CD4-positive, alpha-beta T cell treated with Interleukin-21 for 1 hour (primary cell): ENCODE measurements around the gene SALL2.

ENCODE experiments used
- DNase-seq: peaks from one replicate; pipeline ENCODE4 v3.0.0-alpha.2; 2020

The SALL2 gene

DNA sequence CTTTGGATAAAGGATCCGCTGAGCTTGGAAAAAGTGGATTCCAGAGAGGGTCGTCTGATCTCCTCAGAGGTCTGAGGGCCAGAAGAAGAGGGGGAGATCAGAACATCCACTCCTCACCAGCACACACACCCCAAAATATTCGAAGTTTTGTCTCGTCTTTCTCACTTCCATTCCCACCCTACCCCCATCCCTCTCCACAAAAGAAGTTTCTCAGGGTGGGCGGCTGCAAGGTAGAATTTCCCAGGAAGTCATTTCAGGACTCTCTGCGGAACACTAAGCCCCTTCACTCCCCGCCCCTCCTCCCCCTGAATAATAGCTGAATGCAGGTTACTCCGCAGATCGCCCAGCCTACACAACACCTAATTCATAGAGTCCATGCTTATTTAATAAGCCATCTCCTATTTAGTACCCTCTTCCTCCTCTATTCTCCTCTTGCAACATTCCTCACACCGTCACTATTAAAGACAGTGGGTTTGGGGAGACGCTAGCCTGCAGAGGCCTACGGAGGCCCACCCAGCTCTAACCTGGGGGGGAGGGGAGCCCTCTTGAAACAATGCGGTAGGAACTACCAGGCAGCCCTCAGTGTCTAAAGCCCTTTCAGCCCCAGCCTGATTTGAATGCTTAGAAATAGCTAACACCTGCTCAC, 649 bp upstream of the SALL2 start:
- DNase-seq = no peak

DNA sequence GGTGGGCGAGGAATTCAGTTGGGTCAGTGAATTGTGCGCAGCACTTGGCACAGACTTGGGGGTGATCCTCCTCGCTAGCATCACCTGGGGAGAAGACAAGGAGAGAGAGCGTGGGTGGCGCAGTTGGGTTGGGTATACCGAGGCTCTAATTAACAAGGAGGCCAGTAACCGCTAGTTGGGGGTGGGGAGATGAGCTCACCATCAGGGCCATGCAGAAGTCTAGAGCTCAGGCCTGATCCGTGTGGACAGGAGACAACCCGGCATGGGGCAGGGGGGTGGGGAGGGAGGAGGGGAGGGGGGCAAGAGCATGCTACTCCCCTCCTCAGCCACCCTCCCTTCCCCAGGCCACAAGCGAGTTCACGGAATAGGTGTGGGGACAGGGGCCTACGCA, 580 bp downstream of the SALL2 start:
- DNase-seq = no peak

DNA sequence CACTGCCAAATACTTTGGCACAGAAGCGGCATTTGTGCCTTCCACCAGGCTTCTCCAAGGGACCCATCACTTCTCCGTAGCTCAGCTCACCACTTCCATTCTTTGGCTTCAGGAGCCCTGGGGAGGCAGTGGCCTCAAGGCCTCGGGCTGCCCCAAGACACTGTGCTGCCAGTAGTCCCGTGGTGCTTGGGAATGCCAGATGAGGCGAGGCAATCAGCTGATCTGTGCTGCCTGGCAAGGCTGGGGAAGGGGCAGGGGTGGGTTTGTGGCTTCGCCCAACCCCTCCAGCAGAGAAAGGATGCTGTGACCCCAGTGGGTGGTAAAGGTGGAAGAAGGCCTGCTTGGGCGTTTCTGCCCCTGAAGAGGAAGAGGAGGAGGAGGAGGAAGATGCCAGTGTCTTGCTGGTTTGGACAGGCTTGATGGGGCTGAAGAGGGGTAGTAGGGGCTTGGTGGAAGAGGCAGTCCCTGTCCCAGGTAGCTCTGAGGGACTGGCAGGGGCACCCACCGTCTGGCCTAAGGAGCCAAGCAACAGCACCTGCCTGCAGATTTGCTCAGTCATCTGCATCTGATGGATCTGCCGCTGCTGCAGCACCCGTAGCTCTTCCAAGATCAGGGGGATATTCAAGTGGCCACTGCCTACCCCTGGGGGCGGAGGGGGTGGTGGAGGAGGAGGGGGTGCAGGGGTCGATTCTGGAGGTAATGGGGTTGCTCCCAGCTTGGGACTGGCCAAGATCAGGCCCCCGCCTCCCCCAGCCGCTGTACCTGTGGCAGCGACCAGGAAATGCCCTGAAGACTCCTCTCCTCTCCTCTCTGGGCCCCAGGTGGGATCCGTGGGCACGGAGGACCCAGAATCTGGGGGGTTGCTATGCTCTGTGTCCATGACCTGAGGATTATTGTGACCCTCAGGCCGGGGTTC, 1.3 kb downstream of the SALL2 start:
- no peak for DNase-seq

GRCh38 chr14:21523203-21523602, 2.9 kb downstream of the SALL2 start:
- no peak for DNase-seq

- DNase-seq = no peak
Measured at GRCh38 chr14:21521501-21521900, 4.6 kb downstream of the SALL2 start.

DNA sequence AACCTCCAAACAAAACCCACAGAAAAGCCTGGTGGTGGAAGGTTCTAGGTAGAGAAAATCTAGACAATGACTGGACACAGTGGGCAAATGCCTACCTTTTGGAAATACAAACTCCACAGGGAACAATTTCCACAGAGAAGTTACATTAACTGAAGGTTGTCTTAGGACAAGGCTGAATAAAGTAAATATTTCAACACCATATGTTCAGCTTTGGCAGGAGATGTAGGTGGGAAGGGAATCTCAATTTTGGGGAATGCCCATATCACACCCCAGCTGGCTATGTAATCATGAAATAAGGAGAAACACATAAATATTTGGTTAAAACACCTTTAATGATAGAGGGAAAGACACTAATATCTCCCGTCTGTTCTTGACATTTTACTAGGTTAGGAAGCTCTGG, 5.4 kb downstream of the SALL2 start:
- no peak for DNase-seq

DNA sequence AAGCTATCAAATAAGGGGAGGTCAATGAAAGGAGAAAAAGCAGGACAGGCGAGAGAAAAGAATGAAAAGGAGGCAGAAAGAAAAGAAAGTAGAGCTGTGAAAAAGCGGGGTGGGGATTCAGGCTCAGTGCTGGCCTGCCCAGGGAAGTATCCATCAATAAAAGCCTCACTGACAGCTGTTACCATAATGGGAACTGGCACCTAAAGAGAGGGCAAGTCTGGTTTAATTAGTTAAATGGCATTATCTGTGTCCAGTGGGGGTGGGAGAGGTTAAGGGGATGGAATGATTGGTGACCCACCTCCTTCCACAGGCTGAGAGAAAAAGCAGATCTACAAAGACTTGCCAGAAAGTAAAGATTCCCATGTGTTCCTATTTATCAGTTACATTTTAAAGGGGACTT, 7.4 kb downstream of the SALL2 start:
- DNase-seq = no peak

DNA sequence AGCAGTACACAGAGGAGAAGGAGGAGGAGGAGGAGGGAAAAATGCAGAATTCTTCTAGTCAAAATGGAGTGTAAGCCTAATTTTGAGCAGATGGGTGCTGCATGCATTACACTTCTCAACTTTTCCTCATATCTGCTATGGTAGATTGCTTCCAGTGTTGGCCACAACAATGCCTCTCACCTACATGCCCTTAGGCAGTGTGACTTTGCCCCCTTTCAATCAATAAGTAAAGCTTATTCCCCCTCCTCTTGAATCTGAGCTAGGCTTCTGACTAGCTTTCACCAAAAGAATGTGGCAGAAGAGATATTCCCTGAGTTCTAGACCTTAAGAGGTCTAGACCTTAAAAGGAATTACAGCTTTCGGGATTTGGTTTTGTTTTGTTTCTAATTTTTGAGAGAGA, 11.8 kb downstream of the SALL2 start:
- DNase-seq = no peak

DNA sequence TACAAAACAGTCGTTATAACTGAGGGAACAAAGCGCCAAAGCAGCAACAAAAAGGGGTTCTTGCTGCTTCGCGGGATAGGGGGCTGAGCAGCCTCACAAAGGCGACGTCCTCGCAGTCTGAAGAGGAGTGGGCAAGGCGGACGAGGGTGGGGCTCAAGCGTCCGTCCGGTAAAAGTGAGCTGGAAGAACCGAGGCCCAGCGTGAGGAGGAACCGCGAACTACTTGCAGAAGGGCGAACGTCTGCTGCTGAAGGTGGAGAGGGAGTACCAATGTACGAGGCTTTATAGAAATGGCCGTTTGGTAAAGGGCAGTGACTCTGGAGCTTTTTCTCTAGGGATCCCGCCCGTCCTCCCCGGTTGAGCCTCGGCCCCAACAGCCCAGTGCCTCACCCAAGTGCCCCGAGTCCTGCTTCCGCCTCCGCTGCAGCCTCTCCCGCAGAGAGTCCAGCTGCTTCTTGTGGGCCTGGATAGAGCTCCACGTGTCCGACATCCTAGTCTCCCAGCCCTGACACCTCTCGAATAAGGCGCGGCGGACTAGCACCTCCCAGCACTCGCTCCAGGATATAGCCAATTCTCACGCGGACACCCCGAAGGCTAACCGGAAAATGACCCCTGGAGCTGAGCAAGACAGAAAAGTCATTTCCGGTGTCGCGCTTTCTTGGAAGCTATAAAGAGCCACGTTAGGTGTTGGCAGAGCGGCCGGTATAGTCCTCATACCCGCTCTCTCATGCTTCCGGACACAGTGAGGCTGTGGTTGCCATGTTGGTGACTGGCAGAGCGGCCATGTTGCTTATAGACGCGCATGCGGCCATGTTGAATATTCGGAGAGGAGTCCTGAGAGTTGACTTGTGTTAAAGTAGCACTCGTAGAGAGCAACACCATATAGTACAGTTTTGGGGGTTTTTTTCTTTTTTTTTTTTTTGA, 15.2 kb downstream of the SALL2 start, which contains the start of gene METTL3:
TSS of gene METTL3 (minus strand) at position 606 of the 923 bp plus-strand sequence. CDS start at position 489, 117 bp downstream.
- DNase-seq = peak; percentile 97

DNA sequence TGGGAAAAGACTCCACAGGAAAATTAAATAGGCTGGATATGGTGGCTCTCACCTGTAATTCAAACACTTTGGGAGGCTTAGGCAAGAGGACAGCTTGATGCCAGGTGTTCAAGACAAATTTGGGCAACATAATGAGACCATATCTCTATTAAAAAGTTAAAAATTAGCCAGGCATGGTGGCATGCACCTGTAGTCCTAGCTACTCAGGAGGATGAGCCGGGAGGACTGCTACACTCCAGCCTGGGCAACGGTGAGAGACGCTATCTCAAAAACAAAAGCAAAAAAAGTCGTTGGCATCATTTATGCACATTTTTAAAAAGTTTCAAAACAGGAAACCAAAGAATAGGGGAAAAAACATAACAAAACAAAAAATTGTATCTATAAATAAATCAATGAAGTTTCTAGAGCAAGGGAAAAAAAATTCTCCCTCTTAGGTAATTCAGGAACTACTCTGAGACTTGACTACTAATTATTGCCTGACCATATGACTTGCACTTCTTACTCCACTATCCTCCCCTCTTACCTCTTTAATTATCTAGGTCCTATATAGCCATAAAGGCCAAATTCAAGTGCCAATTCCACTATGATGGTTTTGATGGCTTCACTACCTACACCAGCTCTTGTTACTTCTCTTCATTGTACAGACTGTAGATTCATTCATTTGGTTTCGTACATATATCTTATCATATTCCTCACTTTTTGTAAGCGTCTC, 16.6 kb downstream of the SALL2 start:
- peak; percentile 18 for DNase-seq

DNA sequence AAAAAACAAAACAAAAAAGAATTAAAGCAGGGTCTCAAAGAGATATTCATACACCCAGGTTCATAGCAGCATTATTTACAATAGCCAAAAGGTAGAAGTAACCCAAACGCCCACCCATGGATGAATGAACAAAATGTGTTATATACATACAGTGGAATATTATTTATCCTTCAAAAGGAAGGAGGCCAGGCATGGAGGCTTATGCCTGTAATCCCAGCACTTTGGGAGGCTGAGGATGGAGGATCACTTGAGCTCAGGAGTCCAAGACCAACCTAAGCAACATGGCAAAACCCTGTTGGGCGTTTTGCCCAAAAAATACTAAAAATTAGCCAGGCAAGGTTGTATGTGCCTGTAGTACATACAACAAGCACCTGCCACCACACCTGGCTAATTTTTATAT, 19.6 kb downstream of the SALL2 start:
- no peak for DNase-seq

GRCh38 chr14:21505012-21505553, 21.1 kb downstream of the SALL2 start:
- DNase-seq = peak; percentile 40

DNA sequence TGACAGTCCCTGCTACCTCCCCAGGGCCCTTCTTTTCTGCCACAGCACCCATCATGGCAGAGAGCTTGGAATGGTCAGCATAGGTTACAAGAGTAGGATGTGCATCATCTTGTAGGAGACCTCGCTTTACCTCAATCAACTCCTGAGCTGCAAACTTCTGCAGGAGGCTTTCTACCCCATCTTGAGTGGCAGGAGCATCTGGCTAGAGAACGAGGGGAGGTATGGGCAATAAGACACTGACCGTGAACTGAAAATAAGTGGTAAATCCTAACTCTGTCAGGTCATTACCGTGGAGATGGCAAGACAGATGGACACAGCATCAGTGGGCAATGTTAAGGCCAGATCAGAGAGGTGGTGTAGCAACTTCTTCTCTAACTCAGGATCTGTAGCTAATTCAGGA, 22.8 kb downstream of the SALL2 start:
- DNase-seq = no peak

GRCh38 chr14:21501568-21501967, 24.6 kb downstream of the SALL2 start:
- no peak for DNase-seq

GRCh38 chr14:21498540-21499526, 27.3 kb downstream of the SALL2 start:
- DNase-seq = peak; percentile 72

DNA sequence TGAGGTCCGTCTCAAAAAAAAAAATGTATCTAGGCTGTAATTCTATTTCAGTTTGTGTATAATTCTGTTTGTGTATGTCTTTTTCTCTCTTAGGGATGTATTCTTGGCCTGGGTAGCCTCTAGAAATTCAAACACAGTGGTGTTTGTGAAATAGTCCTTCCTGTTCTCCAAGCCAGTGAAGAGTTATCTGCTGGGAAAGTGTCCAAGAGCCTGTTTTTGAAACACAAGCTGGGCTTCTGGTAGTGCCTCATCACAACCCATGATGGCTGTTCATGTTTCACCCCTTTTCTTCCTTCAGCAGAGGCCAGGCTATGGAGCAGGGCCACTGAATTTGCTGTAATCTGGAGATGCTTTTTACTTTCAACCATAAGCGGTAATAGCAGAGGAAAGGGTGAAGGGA, 29.7 kb downstream of the SALL2 start:
- no peak for DNase-seq

DNA sequence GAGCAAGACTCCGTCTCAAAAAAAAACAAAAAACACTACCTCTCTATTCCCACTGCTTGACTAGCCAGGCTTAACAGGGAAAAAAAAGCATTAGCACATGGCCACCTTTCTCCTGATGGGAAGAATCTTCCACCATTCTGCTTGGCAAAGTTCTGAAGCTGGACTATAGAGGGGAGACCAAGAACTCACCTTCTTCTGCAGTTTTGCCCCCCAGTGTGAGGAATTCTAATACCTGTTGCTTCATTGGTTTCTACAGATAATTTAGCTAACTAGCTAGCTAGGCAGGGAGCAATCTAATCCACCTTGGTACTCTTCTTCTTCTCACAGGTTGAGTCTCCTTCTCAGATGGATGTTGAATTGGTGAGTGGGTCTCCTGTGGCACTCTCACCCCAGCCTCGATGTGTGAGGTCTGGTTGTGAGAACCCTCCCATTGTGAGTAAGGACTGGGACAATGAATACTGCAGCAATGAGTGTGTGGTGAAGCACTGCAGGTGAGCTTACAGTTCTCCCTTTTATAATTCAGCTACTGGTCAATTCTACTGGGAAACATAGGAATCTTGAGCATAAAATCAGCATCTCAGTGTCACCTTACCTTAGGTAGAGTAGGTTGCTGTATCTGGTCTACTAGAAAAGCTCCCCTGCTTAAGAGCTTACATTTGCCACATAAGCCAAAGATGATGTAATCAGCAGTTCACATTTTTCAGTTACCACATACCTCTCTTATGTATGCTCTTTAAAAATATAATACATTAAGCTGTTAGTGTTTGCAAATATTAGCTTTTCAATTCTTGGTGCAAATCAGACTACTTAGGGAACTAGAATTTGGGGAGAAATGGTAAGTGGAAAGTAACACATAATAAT, 31.0 kb downstream of the SALL2 start:
- DNase-seq = no peak

DNA sequence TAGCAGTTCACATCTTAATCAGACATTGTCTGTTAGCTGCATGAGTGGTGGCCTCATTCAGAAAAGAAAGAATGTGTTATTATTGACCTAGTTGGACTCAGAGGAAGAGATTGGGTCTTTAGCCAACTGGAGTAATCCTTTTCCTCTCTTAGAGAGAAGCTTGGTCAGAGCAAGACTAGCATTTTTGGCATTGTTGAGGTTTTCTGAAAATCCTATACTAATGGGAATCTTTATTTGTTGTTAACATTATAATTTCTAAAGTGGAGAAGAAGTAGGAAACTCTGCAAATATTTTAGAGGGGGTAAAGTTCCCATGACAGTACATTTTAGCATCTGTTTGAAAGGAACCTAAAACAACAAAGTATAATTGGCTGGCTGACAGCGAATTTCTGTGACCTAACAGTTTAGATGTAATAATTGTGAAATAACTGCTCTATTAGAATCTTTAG, 39.5 kb downstream of the SALL2 start:
- DNase-seq = no peak

- DNase-seq = peak; percentile 99
Measured at GRCh38 chr14:21476925-21477681, 49.0 kb downstream of the SALL2 start, which contains the start of the genes RAB2B and TOX4. TSS of gene RAB2B (minus strand) at chr14:21476959. CDS start at chr14:21476872, 87 bp downstream. TSS of gene TOX4 (plus strand) at chr14:21477195. CDS start at chr14:21477279, 84 bp downstream.
